GM19043 (cell line): ENCODE measurements around the gene TBL1X.

Source experiments
- ATAC-seq: cut with Tn5 transposase; IDR thresholded peaks from one replicate; pipeline ENCODE4 v1.9.1; 2021; ENCODE audit warnings: low read depth; ENCODE audit not compliant: unreplicated experiment

TBL1X gene

GRCh38 chrX:9687899-9688298 lies 223.0 kb downstream of the TBL1X start:
- no peak for ATAC-seq

- ATAC-seq: no peak
Observed at GRCh38 chrX:9688833-9689232, 224.0 kb downstream of the TBL1X start.

- no peak for ATAC-seq
Observed at GRCh38 chrX:9690046-9690445, 225.2 kb downstream of the TBL1X start.

GRCh38 chrX:9693307-9694001 lies 228.6 kb downstream of the TBL1X start:
- ATAC-seq: no peak

GRCh38 chrX:9698576-9698975 lies 233.7 kb downstream of the TBL1X start:
- no peak for ATAC-seq

GRCh38 chrX:9700555-9700954 lies 235.7 kb downstream of the TBL1X start:
- no peak for ATAC-seq

GRCh38 chrX:9701790-9702189 lies 236.9 kb downstream of the TBL1X start:
- no peak for ATAC-seq

- ATAC-seq: no peak
Observed at GRCh38 chrX:9703406-9703805, 238.5 kb downstream of the TBL1X start.

GRCh38 chrX:9704876-9705465 lies 240.1 kb downstream of the TBL1X start:
- no peak for ATAC-seq

- no peak for ATAC-seq
Observed at GRCh38 chrX:9706421-9706820, 241.6 kb downstream of the TBL1X start.

GRCh38 chrX:9707306-9708033 lies 242.6 kb downstream of the TBL1X start:
- ATAC-seq: no peak

GRCh38 chrX:9708086-9708485 lies 243.2 kb downstream of the TBL1X start:
- ATAC-seq: no peak

- ATAC-seq: peak; percentile 76
Observed at GRCh38 chrX:9708923-9709553, 244.2 kb downstream of the TBL1X start.

GRCh38 chrX:9710332-9710731 lies 245.5 kb downstream of the TBL1X start:
- ATAC-seq: no peak

GRCh38 chrX:9717376-9717775 lies 252.5 kb downstream of the TBL1X start:
- no peak for ATAC-seq

- no peak for ATAC-seq
Observed at GRCh38 chrX:9724711-9725110, 259.9 kb downstream of the TBL1X start.

- no peak for ATAC-seq
Observed at GRCh38 chrX:9728261-9728660, 263.4 kb downstream of the TBL1X start.

- no peak for ATAC-seq
Observed at GRCh38 chrX:9729171-9729885, 264.5 kb downstream of the TBL1X start.

GRCh38 chrX:9730078-9730477 lies 265.2 kb downstream of the TBL1X start:
- no peak for ATAC-seq

- ATAC-seq: no peak
Observed at GRCh38 chrX:9730752-9731151, 265.9 kb downstream of the TBL1X start.

- ATAC-seq: no peak
Observed at GRCh38 chrX:9737363-9737762, 272.5 kb downstream of the TBL1X start.
